K562 (cell line): ENCODE data around the gene APBB2. TPM values are rescaled to one million over a fixed set of nuclear protein-coding genes. Genes with fewer than 3 reads are reported as not detected.

Experiments
- ATAC-seq: fragments of 200-7000 bp; cut with Tn5 transposase; 3 replicates; pipeline ENCODE4 v1.9.1; 2020; ENCODE audit warnings: moderate library complexity
- BruUV-seq: library from RNA; stranded (reverse); fragments of 400-500 nt; replicated peaks from 2 replicates; lab custom pipeline; 2021; lab: Mats Ljungman, UMichigan
- CTCF ChIA-PET: fragments of 300-600 bp; formaldehyde crosslinking; extraction: SDS; loops from one replicate; lab custom pipeline; 2021; ENCODE audit warnings: low intra/inter-chr PET ratio; lab: Yijun Ruan, JAX
- POLR2A ChIA-PET: fragments of 300-600, 350-650 bp; sonication (Branson Sonifier 250); formaldehyde crosslinking; extraction: SDS; loops from one replicate; lab custom pipeline; 2021; ENCODE audit warnings: antibody characterized with exemption, inconsistent platforms; lab: Yijun Ruan, JAX
- DNase-seq, 4 experiments: peaks; one replicate each; pipeline versions ENCODE4 v3.0.0 to v3.0.0-alpha.2; 2011 to 2018; ENCODE audit warnings: low spot score in 3 of 4, mixed read lengths in 3 of 4; ENCODE audit errors: extremely low read depth in 1 of 4
- FAIRE-seq: peaks from 2 replicates; lab custom pipeline; 2011; peaks lifted over from hg19 to GRCh38; lab: Jason Lieb, UNC
- H2AFZ ChIP-seq: 2 replicates; pipeline ENCODE4 v1.6.0; 2011; ENCODE audit warnings: low read depth, low read length, control low read depth, inconsistent platforms
- H3K27ac ChIP-seq: fragments of 200-600 bp; 3 replicates; pipeline ENCODE4 v1.8.0; 2011; ENCODE audit warnings: low read depth, mild to moderate bottlenecking, control low read depth, inconsistent platforms, low read length, moderate library complexity, mixed read lengths; ENCODE audit errors: extremely low read depth
- H3K27me3 ChIP-seq, 2 experiments: fragments of 300-600 bp in 1 of 2; 2 replicates in 1 of 2; 3 replicates in 1 of 2; pipeline versions ENCODE4 v1.6.0 to v1.8.0; 2011; ENCODE audit warnings: inconsistent platforms in 2 of 2, low read length in 2 of 2, mild to moderate bottlenecking in 1 of 2, mixed read lengths in 1 of 2, moderate library complexity in 1 of 2; ENCODE audit not compliant: control insufficient read depth in 2 of 2, insufficient read depth in 2 of 2
- H3K36me3 ChIP-seq: fragments of 300-600 bp; 3 replicates; pipeline ENCODE4 v1.8.0; 2011; ENCODE audit warnings: mild to moderate bottlenecking, low read length, inconsistent platforms; ENCODE audit not compliant: control insufficient read depth, insufficient read depth
- H3K4me1 ChIP-seq, 2 experiments: fragments of 200-600 bp in 1 of 2; replicated peaks in 1 of 2; 2 replicates in 1 of 2; 3 replicates in 1 of 2; pipeline versions ENCODE4 v1.5.1 to v1.8.0; 2011; ENCODE audit warnings: inconsistent platforms in 2 of 2, low read length in 2 of 2, mild to moderate bottlenecking in 1 of 2, mixed read lengths in 1 of 2, moderate library complexity in 1 of 2; ENCODE audit not compliant: control insufficient read depth in 2 of 2, insufficient read depth in 2 of 2
- H3K4me2 ChIP-seq: 2 replicates; pipeline ENCODE4 v1.6.1; 2011; ENCODE audit warnings: low read length, control low read depth, inconsistent platforms, mixed read lengths; ENCODE audit not compliant: insufficient read depth
- H3K4me3 ChIP-seq: fragments of 200-600 bp; sonication (generic), shearing (Covaris generic); 2 replicates; pipeline ENCODE4 v1.5.1; 2016; ENCODE audit warnings: control low read depth, inconsistent platforms
- H3K79me2 ChIP-seq: fragments of 200-600 bp; 3 replicates; pipeline ENCODE4 v1.8.0; 2011; ENCODE audit warnings: low read length, inconsistent platforms; ENCODE audit not compliant: control insufficient read depth, insufficient read depth
- H3K9ac ChIP-seq, 2 experiments: 2 replicates each; pipeline versions ENCODE4 v1.6.0 to v1.6.1; 2011; ENCODE audit warnings: low read depth in 2 of 2, low read length in 2 of 2, control low read depth in 1 of 2, inconsistent platforms in 1 of 2, mild to moderate bottlenecking in 1 of 2, mixed read lengths in 1 of 2; ENCODE audit not compliant: insufficient read depth in 1 of 2
- H3K9me1 ChIP-seq: one replicate; pipeline ENCODE4 v1.6.0; 2011; ENCODE audit warnings: inconsistent platforms, mild to moderate bottlenecking, low read length, moderate library complexity; ENCODE audit not compliant: control insufficient read depth, insufficient read depth
- H3K9me3 ChIP-seq: replicated peaks from 2 replicates; pipeline ENCODE4 v1.5.1; 2011; ENCODE audit warnings: low read depth, low read length, inconsistent platforms; ENCODE audit not compliant: control insufficient read depth, insufficient read depth
- H4K20me1 ChIP-seq: replicated peaks from 2 replicates; pipeline ENCODE4 v1.6.1; 2011; ENCODE audit warnings: low read length, inconsistent platforms, mixed read lengths; ENCODE audit not compliant: control insufficient read depth, insufficient read depth
- GTF2F1 ChIP-seq: IDR thresholded peaks from 2 replicates; pipeline ENCODE4 v1.6.1; 2011; ENCODE audit warnings: low read depth, low read length, improper control_type of control experiment
- HDAC6 ChIP-seq: IDR thresholded peaks from 2 replicates; pipeline ENCODE4 v1.6.1; 2012; ENCODE audit warnings: low read depth, mild to moderate bottlenecking, control low read depth, inconsistent platforms, low read length, moderate library complexity
- NCOA4 ChIP-seq: fragments of 450-650 bp; IDR thresholded peaks from 2 replicates; pipeline ENCODE4 v1.6.1; 2018; ENCODE audit warnings: mild to moderate bottlenecking; ENCODE audit not compliant: partially characterized antibody
- NR2F6 ChIP-seq: fragments of 450-650 bp; formaldehyde crosslinking; IDR thresholded peaks from 2 replicates; pipeline ENCODE4 v1.4.0; 2020; ENCODE audit warnings: mild to moderate bottlenecking
- PML ChIP-seq: IDR thresholded peaks from 2 replicates; pipeline ENCODE4 v1.6.1; 2012; ENCODE audit warnings: low read length, inconsistent platforms
- THRAP3 ChIP-seq: fragments of 450-650 bp; IDR thresholded peaks from 2 replicates; pipeline ENCODE4 v1.6.1; 2016; ENCODE audit warnings: mild to moderate bottlenecking, inconsistent platforms, borderline replicate concordance
- ZBTB40 ChIP-seq, 2 experiments: fragments of 450-650 bp in 1 of 2; sonication (generic) in 1 of 2; formaldehyde crosslinking in 1 of 2; IDR thresholded peaks; 2 replicates each; pipeline versions ENCODE4 v1.7.1 to v1.9.0; 2016 to 2022; ENCODE audit warnings: inconsistent platforms in 1 of 2, mild to moderate bottlenecking in 1 of 2, missing genetic modification reagents in 1 of 2
- ZNF23 ChIP-seq: fragments of 250-450 bp; sonication (Bioruptor Pico); IDR thresholded peaks from 2 replicates; pipeline ENCODE4 v1.4.0; 2020; ENCODE audit warnings: mild to moderate bottlenecking
- ZNF232 ChIP-seq: sonication (generic); formaldehyde crosslinking; IDR thresholded peaks from 2 replicates; pipeline ENCODE4 v1.8.0; 2022; ENCODE audit warnings: mild to moderate bottlenecking, missing genetic modification reagents
- ZNF668 ChIP-seq: fragments of 250-450 bp; sonication (Bioruptor Pico); IDR thresholded peaks from 2 replicates; pipeline ENCODE4 v1.8.0; 2022; ENCODE audit warnings: mild to moderate bottlenecking, inconsistent platforms
- ZSCAN32 ChIP-seq: fragments of 450-650 bp; formaldehyde crosslinking; IDR thresholded peaks from 2 replicates; pipeline ENCODE4 v1.4.0; 2020; ENCODE audit warnings: mild to moderate bottlenecking, moderate library complexity
- WGBS: fragments of 100-300 bp; shearing (Covaris generic); methylation state at CpG from one replicate; pipeline ENCODE4 v1.1.6; 2016; ENCODE audit warnings: low coverage, mixed read lengths; ENCODE audit not compliant: insufficient coverage; ENCODE audit errors: missing lambda C conversion rate; 5-methylcytosine and 5-hydroxymethylcytosine counted together
- in situ Hi-C: fragments of 300-500 bp; cut with MboI; formaldehyde crosslinking; loops from 4 replicates; pipeline ENCODE4 v1.15.0; 2018; ENCODE audit warnings: inconsistent platforms, mixed read lengths
- intact Hi-C: fragments of 100-400 bp; cut with micrococcal nuclease; formaldehyde crosslinking; loops from 2 replicates; pipeline ENCODE4 v1.14.2; 2022
- polyA plus RNA-seq, 8 experiments: library from polyadenylated mRNA; depleted of rRNA in 4 of 8; stranded (reverse) in 5 of 8; unstranded in 3 of 8; fragments of >200 nt; fragmentation: Nextera tagmentation in 2 of 8; fragmentation: Illumina TruSeq in 1 of 8; extraction: Ambion mirVana in 2 of 8; extraction: Trizol in 1 of 8; gene quantifications; 2 replicates each; pipeline versions ENCODE4 v1.2.1 to v1.2.3, GENCODE V29; 2011 to 2014; ENCODE audit warnings: inconsistent platforms in 1 of 8, missing spikeins in 1 of 8
- total RNA-seq, 7 experiments: library from RNA; depleted of rRNA in 6 of 7; stranded (reverse); fragments of >200 nt in 6 of 7; fragmentation: Illumina TruSeq in 2 of 7; extraction: Trizol in 2 of 7; gene quantifications; 2 replicates each; pipeline versions ENCODE4 v1.2.1 to v1.2.3, GENCODE V29; 2011 to 2021; ENCODE audit warnings: low replicate concordance in 1 of 7
- TF ChIP-seq, protein P1 (sequence below): fragments of 250-450 bp; sonication (Bioruptor Pico); IDR thresholded peaks from 2 replicates; pipeline ENCODE4 v1.8.0; 2022; ENCODE audit warnings: moderate library complexity, mild to moderate bottlenecking, inconsistent platforms

APBB2 gene
- total and polyA plus RNA-seq, 9 of the 15 experiments (the other 6 are each of a cell fraction or from before 2014, with no cell fraction given): 0.08 to 2.1 (median 1.4) TPM

GRCh38 chr4:40991908-40992307, 222.4 kb downstream of the APBB2 start:
- no peak overlapping the region for H3K9ac ChIP-seq
- DNase-seq (no peak), ATAC-seq (no peak), FAIRE-seq (no peak)
- no TSS peak for BruUV-seq
- ChIA-PET POLR2A (no interaction called here), CTCF (no interaction called here)
- no peak overlapping the region for H3K4me2 ChIP-seq
- H2AFZ ChIP-seq: no peak overlapping the region
- intact Hi-C loops: no loop called here
- H3K27ac ChIP-seq: no peak overlapping the region
- TF ChIP-seq ZSCAN32 (CRISPR knock-in tag): no peak
- TF ChIP-seq ZNF232: no peak
- no peak for TF ChIP-seq HDAC6
- TF ChIP-seq, protein P1, sequence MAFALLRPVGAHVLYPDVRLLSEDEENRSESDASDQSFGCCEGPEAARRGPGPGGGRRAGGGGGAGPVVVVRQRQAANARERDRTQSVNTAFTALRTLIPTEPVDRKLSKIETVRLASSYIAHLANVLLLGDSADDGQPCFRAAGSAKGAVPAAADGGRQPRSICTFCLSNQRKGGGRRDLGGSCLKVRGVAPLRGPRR (CRISPR knock-in tag): no peak
- no peak for TF ChIP-seq NR2F6 (CRISPR knock-in tag)
- TF ChIP-seq ZNF23 (CRISPR knock-in tag): no peak
- no peak for TF ChIP-seq NCOA4
- TF ChIP-seq GTF2F1: no peak
- TF ChIP-seq ZBTB40 (IDR thresholded peaks at IDR 0.05): no peak
- TF ChIP-seq ZBTB40 (CRISPR knock-in tag; IDR thresholded peaks at IDR 0.05): no peak
- TF ChIP-seq PML: no peak
- TF ChIP-seq THRAP3: no peak
- no peak for TF ChIP-seq ZNF668 (CRISPR knock-in tag)
- no peaks in the 10 kb centered on the region for H4K20me1 ChIP-seq
- H3K36me3 ChIP-seq: no peaks in the 10 kb centered on the region
- no peaks in the 10 kb centered on the region for H3K79me2 ChIP-seq
- H3K4me3 ChIP-seq: no peak overlapping the region
- H3K9me1 ChIP-seq: no peaks in the 10 kb centered on the region
- H3K9me3 ChIP-seq: no peaks in the 10 kb centered on the region
- H3K27me3 ChIP-seq: no peaks in the 10 kb centered on the region
- WGBS: 0% methylated on average over 3 of the region's 3 CpGs
- in situ Hi-C loops: no loop called here
- H3K4me1 ChIP-seq: no peaks in the 10 kb centered on the region
